NCI-H146 treated with DMSO at 0.1 percent for 48 hours (cell line): ENCODE data around the gene NOL4L.

Experiments
- DNase-seq: peaks from one replicate; lab custom pipeline; 2025; ENCODE audit not compliant: unreplicated experiment; lab: John Stamatoyannopoulos, UW

Gene NOL4L

DNA sequence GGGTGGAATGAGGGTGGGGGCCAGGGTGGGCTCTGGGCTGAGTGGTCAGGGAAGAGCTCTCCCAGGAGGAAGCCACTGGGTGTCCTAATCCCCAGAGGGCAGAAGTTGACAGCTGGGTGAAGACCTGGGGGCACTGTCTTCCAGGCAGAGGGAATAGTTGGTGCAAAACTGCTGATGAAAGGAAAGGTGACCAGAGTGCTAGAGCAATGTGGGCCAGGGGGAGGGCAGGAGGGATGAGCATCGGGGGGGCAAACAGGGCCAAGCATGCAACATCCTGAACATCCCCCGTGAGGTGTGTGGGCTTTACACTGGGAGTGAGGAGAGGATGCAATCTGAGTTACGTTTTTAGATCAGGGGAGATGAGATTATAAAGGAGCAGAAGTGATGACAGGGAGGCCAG lies 97.8 kb downstream of the NOL4L start:
- DNase-seq, result no peak

DNA sequence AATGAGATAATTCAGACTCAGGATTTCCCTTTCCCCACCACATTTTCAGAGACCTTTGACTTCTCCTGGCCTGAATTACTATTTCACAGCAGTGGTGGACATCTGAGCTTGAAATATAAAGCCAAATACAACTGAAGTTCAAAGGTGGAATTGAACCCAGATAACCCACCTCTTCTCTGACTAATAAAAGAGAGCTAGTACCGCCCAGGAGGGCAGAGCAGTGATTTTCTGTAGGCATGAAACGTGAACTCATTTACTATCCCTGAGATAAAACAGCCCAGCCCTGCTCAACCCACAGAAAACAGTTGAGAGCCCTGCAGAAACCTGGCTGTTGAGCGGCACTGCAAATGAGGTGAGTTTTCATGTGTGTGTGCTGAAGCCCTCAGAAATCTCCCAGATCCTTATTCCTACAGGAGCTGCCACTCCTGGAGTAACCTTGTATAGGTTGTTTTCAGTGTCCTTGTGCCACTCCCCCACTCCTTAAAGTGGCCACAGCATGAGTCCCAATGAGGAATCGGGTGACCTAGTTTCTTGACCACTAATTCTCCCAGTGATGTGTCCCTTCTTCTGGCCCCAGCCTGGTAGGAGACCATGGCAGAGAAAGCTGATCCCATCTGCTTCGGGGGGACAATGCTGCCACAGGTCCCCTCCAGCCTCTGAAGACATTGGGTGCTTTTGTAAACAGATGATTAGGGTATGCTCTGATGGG lies 99.2 kb downstream of the NOL4L start:
- DNase-seq, result no peak

DNA sequence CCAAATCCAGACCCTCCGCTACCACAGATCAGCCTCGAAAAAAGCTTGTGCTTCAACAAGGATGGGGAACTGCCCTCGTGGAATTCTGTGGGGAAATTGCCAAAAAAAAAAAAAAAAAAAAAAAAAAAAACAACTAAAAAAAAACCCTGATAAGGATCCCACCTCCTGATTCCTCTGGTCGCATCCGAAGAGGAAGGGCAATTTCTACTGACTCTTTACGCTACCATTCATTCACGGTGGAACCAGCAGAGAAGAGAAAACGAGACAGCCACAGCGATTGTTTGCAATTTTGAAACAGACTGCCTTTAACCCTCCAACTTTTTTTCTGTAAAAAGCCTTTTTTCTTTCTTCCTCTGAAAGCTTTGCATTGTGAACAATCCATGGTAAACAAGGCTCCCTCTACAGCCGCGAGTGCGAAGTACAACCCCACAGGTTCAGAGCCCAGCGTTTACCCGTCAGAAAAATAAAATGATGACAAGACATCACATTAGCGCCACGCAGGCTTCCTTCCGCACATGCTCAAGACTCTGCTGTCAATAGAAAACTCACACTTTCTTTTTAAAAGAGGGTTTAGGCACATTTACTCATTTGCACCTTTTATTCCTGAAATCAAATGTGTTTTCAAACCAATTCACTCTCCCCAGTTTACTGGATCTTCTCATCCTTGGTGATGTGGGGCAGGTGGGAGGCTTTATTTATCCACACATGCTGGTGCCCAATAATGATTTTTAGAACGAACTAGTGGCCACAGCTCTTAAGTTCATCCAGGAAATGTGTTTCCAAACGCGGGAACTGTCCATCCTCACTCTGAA lies 100.0 kb downstream of the NOL4L start:
- peak; percentile 85 for DNase-seq

DNA sequence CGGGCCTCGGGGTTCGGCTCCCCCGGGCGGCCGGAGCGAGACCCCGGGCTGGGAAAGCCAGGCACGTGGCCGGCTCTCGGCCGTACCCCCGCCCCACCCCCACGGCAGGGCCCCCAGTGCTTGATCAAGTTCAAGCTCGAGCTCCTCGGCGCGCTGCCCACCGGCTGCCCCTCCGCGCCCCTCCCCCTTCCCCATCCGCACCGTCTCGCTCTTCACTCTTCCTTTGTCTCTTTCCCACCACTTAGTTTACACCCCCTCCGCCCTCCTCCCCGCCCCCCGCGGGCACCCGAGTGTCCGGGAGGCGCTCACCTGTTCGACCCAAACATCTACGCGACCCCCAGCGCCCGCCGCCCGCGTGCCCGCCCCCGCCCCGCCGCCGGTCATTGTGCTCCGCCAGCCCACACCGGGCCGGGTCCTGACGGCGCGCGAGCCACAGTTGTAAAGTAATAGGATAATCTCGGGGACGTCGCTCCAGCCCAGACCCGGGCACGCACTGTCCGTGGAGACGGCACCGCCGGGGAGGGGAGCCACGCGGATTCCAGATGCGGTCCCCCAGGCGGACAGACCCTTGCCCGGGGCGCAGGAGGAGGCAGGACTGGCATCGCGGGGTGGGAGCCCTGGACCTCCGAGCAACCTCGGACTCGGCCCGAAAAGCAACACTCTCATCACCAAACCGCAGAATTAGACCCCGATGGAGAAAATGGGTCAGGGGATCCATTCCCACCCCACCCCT lies 100.7 kb downstream of the NOL4L start:
- peak; percentile 48 for DNase-seq

DNA sequence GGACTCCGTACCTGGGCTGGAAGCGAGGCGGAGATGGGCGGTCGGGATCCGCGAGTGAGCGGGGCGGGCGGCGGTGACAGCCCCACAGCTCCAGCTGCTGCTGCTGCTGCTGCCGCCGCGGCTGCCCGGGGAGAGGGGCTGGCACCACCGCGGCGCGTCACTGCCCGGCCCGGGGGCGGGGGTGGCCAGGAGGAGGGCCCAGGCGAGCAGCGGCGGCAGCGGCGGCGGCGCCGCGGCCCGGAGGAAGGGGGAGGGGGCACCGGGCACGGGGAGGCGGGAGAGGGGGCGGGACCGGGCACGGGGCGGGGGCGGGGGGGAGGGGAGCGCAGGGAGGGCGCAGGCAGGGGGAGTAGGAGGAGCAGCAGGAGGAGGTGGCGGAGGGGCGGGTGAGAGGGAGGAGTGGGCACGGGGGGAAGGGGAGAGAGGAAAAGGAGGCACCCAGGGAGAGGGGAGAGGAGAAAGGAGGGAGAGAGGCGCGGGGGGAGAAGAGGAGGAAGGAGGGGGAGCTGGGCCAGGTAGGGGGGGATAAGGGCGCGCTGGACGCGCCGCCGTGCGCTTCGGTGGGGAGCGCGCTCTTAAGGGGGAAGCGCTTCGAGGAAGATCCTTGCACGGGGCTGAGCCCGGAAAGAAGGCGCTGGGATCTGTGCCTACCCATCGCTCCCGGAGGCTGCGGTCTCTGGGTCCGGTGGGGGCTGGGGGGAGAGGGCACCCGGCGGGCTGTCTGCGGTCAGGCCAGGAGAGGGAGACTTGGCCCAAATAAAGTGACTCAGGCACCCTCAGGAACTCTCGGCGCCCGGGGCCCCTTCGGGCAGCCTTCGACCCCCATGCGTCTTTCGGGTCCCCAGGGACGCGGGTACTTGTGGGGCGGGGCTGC lies 101.5 kb downstream of the NOL4L start:
- peak; percentile 91 for DNase-seq

DNA sequence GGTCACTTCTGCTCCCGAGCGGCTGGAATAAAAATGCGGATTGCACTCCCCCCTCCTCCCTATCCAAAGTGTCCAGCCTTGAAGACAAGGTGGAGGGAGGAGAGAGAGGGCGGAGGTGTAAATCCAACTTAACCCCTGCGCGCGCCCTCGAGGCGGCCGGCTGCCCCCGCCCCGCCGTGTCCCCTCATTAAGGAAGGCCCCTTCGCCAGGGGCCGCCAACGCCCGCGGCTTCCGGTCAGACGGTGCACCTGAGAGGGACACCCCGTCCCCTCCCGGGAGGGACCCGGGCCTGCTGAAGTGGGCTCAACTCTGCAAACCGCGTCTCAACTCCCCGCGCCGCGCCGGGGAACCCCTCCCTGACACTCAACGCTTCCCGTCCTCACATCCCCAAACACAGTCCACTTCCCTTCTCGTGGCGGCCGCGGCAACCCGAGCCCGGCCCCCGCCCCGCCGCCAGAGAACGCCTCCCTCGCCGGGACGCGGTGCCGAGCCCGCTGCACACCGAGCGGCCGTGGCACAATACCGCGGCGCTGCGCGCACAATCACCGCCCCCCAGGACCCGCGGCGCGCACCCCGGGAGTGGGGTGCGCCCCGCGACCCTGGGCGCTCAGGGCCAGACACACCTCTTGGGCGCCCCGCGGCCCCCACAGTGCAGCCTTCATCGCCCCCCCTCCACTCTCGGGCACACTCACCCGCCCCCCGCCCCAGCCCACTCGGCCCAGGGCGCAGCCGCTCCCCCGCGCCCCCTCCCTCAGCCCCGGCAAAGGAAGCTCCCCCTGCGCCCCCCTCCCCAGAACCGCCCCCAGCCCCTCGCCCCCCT lies 102.5 kb downstream of the NOL4L start:
- DNase-seq, result no peak

DNA sequence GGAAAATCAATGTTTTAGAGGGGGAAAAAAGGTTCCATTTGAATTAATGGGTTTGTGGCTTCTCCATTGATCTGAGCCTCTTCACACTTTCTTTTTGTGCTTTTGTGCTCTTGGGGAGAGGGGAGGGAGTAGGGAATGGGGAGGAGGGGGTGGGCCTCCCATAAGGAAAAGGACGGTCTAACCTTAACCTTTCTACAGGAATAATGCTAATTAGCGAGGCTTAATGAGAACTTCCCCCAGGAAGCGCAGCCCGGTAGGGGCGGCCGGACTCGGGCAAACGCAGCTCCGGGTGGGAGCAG lies 103.0 kb downstream of the NOL4L start:
- DNase-seq, result no peak

DNA sequence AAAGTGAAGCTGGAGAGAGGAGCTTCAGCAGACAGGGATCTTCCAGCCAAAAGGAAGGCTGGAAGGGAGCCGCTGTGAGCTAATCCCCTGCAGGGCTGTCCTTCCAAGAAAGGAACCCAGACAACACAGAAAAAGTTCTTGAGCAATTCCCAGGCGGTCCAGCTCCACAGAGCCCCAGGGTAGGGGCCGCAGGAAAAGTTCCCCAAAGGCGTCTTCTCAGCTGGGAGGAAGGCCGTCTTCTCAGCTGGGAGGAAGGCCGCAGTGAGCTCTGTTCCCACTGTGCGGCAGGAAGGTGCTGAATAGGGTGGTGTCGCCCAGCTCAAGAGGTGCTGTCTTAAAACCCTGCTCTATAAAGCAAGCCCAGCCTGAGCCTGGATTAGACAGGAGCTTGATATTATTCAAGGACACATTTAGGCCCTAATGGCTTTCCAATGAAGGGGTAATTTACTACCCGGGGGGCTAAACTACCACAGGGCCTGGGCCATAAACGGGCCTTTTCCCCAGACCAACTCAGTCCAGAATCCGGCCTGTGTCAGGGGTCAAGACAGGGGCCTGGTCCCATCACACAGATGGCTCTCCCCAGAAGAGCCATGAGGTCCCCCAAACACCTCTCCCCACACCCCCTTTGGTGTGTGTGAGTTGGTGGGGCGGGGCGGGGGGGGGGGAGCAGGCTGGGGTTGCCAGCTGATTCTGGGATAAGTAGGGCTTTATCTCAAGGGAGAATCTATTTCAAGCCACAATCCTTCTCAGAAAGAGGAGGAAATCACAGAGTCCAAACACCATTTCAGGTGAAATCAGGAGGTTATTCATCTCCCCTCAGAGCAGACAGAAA lies 103.6 kb downstream of the NOL4L start:
- no peak for DNase-seq

DNA sequence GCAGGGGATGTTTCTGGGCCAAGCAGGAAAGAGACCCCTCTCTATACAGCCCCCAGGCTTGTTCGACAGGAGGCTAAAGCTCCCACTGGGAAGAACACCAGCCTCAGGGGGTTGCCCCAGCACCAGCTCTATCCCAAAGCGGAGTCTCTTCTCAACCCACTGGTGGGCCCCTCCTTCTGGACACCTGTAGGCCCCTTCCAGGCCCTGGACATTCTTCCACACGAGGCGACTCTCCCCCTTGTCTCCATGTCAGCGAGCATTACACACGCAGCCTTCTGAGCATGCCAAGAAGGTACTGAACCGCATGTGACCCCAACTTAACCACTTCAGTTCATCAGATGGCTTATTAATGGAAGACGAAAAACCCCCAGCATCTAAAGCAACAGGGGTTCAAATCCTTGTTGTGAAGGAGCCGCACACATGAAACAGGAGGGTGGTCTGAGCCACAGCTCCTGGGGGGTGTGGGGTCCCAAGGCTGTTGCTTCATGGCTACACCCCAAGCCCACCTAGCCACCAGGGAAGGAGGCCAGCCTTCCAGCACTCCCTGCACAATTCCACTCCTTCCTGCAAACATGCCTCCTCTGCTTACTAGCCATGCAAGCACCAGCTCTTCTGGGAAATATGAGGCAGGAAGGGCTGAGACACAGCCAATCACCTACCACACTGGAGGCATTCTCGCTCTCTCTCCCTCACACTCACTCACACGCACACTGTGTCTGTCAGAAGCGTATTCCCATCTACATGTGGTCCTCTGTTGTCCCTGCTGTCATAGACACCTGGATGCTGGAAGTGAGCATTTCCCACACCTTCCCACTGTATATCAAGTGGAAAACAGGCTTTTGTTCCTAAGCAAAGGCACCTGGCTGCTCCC lies 104.5 kb downstream of the NOL4L start:
- DNase-seq, result no peak

DNA sequence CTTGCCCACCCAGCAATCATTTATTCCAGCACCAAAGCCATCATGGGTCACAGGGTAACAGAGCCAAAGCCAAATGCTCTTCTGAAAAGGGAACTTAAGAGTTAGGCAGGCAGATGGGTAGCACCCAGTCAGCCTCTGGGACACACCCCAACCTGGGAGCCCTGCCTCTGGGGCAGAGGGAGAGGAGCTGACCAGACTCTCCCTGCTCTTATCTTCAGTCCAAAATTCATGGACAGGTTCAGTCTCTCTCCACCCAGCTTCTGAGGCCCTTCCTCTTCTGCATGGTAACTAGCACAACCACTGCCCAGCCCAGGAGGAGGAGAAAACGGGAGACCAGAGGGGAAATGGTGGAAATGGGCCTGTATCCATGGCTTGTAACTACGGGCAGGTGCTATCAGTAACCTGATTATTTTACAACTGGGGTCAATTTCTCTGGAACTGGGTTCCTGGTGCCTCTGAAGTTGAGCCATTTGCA lies 105.4 kb downstream of the NOL4L start:
- no peak for DNase-seq

DNA sequence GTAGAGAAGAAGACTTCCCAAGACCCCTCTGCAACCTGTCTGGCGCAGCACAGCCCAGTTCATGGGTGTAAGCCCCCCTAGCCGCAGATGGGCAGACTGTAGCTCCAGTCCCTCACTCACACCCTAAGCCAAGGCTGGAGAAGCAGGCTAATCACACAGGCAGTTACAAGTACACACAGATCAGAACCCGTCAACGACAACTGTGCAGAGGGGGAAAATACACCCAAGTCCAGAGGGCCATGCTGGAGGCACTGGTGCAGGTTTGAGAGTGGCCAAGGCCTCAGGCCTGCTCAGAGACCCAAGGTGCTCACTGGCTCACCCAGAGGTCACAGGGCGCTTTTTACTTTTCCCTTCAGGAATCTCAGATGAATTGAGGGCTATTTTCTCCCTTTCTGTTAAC lies 106.1 kb downstream of the NOL4L start:
- DNase-seq, result no peak

DNA sequence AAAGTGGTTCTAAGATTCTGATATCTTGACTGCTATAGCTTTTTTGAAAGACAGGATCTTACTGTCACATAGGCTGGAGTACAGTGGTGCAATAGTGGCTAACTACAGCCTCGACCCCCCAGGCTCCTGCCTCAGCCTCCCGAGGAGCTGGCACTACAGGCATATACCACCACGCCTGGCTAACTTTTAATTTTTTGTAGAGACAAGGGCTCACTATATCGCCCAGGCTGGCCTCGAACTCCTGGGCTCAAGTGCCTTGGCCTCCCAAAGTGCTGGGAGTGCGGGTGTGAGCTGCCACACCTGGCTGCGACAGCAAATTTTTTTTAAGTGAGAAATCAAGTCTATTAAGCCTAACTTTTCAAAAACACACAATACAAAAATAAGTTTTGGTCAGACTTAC lies 106.6 kb downstream of the NOL4L start:
- no peak for DNase-seq

DNA sequence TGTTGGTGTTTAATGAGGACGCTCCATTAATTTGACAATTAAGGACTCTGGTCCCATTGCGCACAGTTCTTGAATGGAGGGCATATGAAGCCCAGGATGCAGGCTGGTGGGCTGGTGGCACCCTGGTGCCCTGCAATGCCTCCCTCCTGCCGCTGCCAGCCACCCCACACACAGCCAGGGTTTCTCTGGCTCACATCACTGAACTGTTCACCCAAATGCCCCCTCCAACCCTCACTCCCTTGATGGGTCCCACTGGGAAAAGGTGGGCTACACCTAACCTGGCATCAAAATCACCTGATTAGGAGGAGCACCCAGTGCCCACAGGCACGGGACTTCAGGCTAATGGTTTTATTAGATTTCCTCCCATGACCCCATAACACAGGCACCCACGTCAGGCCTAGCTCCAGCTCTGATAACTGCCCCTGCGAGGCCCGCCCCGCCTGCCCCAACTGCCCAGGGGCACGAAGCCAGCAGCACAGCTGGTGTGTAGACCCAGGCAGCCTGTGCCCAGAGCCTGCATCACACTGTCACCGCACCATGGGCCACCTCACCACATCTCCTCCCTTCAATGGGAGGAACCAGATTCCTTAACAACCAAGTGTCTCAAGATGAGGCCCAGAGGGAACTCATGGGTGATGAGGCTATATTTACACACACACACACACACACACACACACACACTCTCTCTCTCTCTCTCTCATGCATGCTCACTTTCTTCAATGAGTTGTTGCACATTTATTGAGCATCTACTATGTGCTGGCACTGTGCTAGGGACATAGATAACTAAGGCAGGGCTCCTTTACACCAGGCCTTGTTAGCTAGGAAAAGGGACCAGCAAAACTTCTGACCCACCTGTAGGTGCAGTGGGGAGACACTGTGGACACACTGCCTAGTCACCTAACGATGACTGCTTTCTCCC lies 107.3 kb downstream of the NOL4L start:
- no peak for DNase-seq

DNA sequence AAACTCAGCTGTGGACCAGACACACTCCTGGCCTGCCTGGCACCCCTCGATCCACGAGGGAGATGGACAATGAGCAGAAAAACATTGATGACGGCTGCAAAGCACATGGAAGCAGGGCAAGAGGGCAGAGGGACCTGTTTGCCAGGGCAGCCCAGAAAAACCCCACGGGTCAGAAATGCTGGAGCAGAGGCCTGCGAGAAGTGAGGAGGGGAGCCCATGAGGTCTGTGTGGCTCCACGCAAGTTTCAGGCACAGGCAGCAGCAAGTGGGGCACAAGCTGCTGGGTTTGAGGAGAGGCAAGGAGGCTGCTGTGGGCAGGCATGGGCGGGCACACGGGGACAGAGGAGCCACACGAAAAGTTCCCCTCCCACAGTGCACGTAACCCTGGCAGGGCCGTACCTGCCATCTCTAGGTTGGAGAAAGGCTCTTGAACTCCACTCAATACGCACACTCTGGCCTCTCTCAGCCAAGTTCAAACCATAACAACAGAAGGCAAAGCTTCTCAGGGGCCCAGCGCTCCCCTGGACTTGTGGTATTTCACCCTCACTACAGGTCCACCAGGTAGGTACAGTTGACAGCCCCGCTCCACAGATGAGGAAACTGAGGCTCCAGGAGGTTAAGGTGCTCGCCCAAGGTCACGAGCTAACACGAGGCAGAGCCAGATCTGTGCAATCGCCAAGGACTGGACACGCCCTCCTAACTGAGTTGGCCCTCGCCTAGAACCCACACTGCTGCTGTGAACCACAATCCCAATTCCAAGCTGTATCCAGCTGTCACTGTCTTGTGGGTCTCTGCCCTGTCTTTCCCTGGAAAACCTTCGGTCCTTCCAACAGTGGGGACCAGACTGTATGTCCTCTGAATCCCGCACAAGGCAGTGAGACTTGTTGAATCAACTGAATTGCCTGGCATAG lies 108.2 kb downstream of the NOL4L start:
- DNase-seq, result no peak

DNA sequence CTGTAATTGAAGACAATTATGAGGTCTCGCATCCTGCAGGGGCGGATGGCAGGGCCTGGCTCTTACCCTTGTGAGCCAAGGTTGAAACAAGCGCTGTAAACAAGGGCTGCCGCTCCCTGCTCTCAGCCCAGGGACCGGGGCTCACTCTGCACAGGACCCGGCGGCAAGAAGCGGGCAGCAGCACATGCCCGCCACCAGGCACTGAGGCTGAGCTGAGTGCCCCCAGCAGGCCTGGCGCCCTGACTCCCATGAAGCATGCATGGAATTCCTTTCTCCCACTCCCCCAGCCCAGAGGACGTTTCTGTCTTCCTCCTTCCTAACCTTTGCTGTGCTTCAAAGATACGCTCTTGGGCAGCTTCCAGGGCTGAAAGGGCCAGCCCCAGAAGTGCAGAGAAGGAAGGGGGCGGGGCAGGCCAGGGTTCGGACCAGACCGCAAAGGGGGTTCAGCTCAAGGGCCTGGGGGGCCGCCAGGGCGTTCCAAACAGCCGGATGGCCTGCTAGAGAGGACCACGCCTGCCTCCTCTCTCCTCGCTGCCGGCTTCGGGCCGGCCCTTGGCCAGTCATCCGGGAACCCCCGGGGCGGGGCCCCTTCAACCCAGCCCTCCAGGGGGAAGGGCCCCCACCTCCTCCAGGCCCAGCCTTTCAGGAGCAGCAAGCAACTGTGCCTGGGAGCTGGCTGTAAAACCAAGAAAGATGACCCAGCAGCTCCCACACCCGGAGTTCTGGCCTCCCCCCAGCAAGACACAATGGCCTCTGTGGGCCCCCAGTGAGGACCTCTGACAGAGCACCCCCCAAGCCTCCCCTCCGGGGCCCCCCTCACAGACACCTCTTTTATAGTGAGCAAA lies 109.9 kb downstream of the NOL4L start:
- DNase-seq, result no peak

DNA sequence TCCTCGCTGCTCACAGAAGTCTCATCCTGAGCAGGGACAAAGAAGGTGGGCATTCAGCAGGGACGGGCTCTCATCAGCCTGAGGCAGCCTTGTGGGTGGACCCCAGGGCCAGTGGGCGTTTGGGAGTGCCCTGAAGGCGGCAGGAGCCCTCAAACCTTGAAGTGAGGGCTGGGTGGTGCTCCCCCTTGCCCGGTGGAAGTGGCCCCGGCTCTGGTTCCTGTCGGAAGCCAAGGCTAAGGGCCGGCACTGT lies 110.5 kb downstream of the NOL4L start:
- DNase-seq, result no peak
